Neuronal stem cell (in vitro differentiated cells): ENCODE results near the gene ZNF652.
A peak's percentile ranks its signal among the peaks of the same experiment; 100 is the strongest.

ENCODE experiments used
- DNase-seq: peaks from one replicate; pipeline ENCODE4 v3.0.0-alpha.2; 2013; ENCODE audit warnings: low spot score
- H2AFZ ChIP-seq: one replicate; pipeline ENCODE4 v1.6.1; 2013; ENCODE audit warnings: mild to moderate bottlenecking, low read length, inconsistent platforms
- H2AK5ac ChIP-seq: 2 replicates; pipeline ENCODE4 v1.6.1; 2013; ENCODE audit warnings: low read depth, mild to moderate bottlenecking, inconsistent platforms, low read length, moderate library complexity, mixed read lengths
- H2BK120ac ChIP-seq: 2 replicates; pipeline ENCODE4 v1.6.1; 2013; ENCODE audit warnings: low read depth, mild to moderate bottlenecking, inconsistent platforms, low read length, moderate library complexity, mixed read lengths
- H2BK12ac ChIP-seq: one replicate; pipeline ENCODE4 v1.6.1; 2013; ENCODE audit warnings: low read length, inconsistent platforms
- H2BK15ac ChIP-seq: 2 replicates; pipeline ENCODE4 v1.6.1; 2013; ENCODE audit warnings: mild to moderate bottlenecking, low read length, inconsistent platforms, mixed read lengths
- H2BK5ac ChIP-seq: one replicate; pipeline ENCODE4 v1.6.1; 2013; ENCODE audit warnings: inconsistent platforms, mild to moderate bottlenecking, low read length, moderate library complexity
- H3K14ac ChIP-seq: one replicate; pipeline ENCODE4 v1.6.1; 2013; ENCODE audit warnings: low read length, inconsistent platforms
- H3K18ac ChIP-seq: 2 replicates; pipeline ENCODE4 v1.6.1; 2013; ENCODE audit warnings: low read length, inconsistent platforms
- H3K23ac ChIP-seq: 2 replicates; pipeline ENCODE4 v1.6.1; 2013; ENCODE audit warnings: low read depth, mild to moderate bottlenecking, mixed read lengths, low read length, inconsistent platforms; ENCODE audit not compliant: poor library complexity
- H3K27ac ChIP-seq: replicated peaks from 3 replicates; pipeline ENCODE4 v1.5.1; 2013; ENCODE audit warnings: low read length, inconsistent platforms
- H3K27me3 ChIP-seq, 3 experiments: 2 replicates each; pipeline ENCODE4 v1.6.1; 2013; ENCODE audit warnings: low read length in 3 of 3, mild to moderate bottlenecking in 2 of 3, inconsistent platforms in 1 of 3, low read depth in 1 of 3, mixed read lengths in 1 of 3, moderate library complexity in 1 of 3; ENCODE audit not compliant: control insufficient read depth in 3 of 3, insufficient read depth in 3 of 3
- H3K36me3 ChIP-seq, 2 donors: replicated peaks in 1 of 2; 2 replicates each; pipeline ENCODE4 v1.6.1; 2013; ENCODE audit warnings: low read length in 2 of 2; ENCODE audit not compliant: control insufficient read depth in 2 of 2, insufficient read depth in 2 of 2
- H3K4ac ChIP-seq: 2 replicates; pipeline ENCODE4 v1.6.1; 2013; ENCODE audit warnings: inconsistent platforms, mild to moderate bottlenecking, low read length, moderate library complexity
- H3K4me1 ChIP-seq, 2 donors: 1 replicate in 1 of 2; 2 replicates in 1 of 2; pipeline ENCODE4 v1.6.1; 2013; ENCODE audit warnings: low read length in 2 of 2, low read depth in 1 of 2; ENCODE audit not compliant: control insufficient read depth in 2 of 2, insufficient read depth in 1 of 2
- H3K4me2 ChIP-seq: one replicate; pipeline ENCODE4 v1.6.1; 2013; ENCODE audit warnings: mild to moderate bottlenecking, low read length, inconsistent platforms; ENCODE audit not compliant: insufficient read depth, poor library complexity, severe bottlenecking
- H3K4me3 ChIP-seq, 2 donors: 2 replicates each; pipeline ENCODE4 v1.5.1; 2013; ENCODE audit warnings: low read length in 2 of 2, mild to moderate bottlenecking in 2 of 2, inconsistent platforms in 1 of 2, moderate library complexity in 1 of 2
- H3K79me1 ChIP-seq: one replicate; pipeline ENCODE4 v1.6.1; 2013; ENCODE audit warnings: low read depth, mild to moderate bottlenecking, inconsistent platforms, low read length, moderate library complexity
- H3K9ac ChIP-seq: one replicate; pipeline ENCODE4 v1.6.1; 2013; ENCODE audit warnings: mild to moderate bottlenecking, low read depth, low read length, inconsistent platforms; ENCODE audit not compliant: poor library complexity
- H3K9me3 ChIP-seq, 2 donors: replicated peaks in 1 of 2; 2 replicates each; pipeline versions ENCODE3 to v1.6.1; 2013; ENCODE audit warnings: low read length in 2 of 2, mild to moderate bottlenecking in 2 of 2, inconsistent platforms in 1 of 2, low read depth in 1 of 2, mixed read lengths in 1 of 2, moderate library complexity in 1 of 2; ENCODE audit not compliant: control insufficient read depth in 2 of 2, insufficient read depth in 1 of 2
- H4K8ac ChIP-seq: one replicate; pipeline ENCODE4 v1.6.1; 2013; ENCODE audit warnings: low read depth, mild to moderate bottlenecking, inconsistent platforms, low read length, moderate library complexity
- H4K91ac ChIP-seq: one replicate; pipeline ENCODE4 v1.6.1; 2013; ENCODE audit warnings: low read length, low read depth, mild to moderate bottlenecking, inconsistent platforms; ENCODE audit not compliant: poor library complexity
- WGBS, 2 donors: extraction: QIAGEN DNeasy Blood & Tissue Kit; methylation state at CpG; one replicate each; pipeline ENCODE4 v1.1.7; 2013; ENCODE audit warnings: missing lambda C conversion rate in 2 of 2, mixed read lengths in 1 of 2; ENCODE audit not compliant: insufficient read length in 2 of 2, insufficient replicate concordance in 1 of 2; ENCODE audit errors: extremely low coverage in 2 of 2; 5-methylcytosine and 5-hydroxymethylcytosine counted together

Gene ZNF652

DNA sequence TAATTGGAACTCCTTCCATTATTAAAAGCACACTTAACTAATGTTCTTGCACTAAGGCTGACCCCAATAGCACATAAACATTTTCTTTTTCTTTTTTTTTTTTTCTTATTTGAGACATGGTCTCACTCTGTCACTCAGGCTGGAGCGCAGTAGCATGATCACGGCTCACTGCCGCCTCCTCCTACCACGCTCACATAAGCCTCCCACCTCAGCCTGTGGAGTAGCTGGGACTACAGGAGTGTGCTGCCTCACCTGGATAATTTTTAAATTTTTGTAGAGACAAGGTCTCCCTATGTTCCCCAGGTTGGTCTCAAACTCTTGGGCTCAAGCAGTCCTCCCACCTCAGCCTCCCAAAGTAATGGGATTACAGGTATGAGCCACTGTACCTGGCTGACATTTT is 1.2 kb upstream of the ZNF652 start:
- peak overlapping the region; percentile 97 for H2AFZ ChIP-seq
- H3K9me3 ChIP-seq = no peaks in the 10 kb centered on the region
- H4K8ac ChIP-seq = no peak overlapping the region
- no peak overlapping the region for H3K27ac ChIP-seq
- no peak overlapping the region for H2AK5ac ChIP-seq
- no peak overlapping the region for H3K23ac ChIP-seq
- H3K79me1 ChIP-seq = peaks cover 1% of the 10 kb centered on the region
- peaks cover 9 to 16% of the 10 kb centered on the region in 2 donors for H3K4me1 ChIP-seq
- H2BK120ac ChIP-seq = no peak overlapping the region
- no peaks in the 10 kb centered on the region for H3K27me3 ChIP-seq
- no CpG with 5 or more reads among the region's 4 CpGs for WGBS, 2 donors
- H3K4ac ChIP-seq = no peak overlapping the region
- no peak overlapping the region for H3K18ac ChIP-seq
- no peak overlapping the region for H3K9ac ChIP-seq
- no peak overlapping the region for H2BK15ac ChIP-seq
- no peak overlapping the region for H2BK12ac ChIP-seq
- no peak overlapping the region for H4K91ac ChIP-seq
- no peak overlapping the region for H2BK5ac ChIP-seq
- H3K36me3 ChIP-seq = no peaks in the 10 kb centered on the region
- H3K4me3 ChIP-seq = no peak overlapping the region
- H3K4me2 ChIP-seq = no peak overlapping the region
- H3K14ac ChIP-seq = no peak overlapping the region
- DNase-seq = no peak

DNA sequence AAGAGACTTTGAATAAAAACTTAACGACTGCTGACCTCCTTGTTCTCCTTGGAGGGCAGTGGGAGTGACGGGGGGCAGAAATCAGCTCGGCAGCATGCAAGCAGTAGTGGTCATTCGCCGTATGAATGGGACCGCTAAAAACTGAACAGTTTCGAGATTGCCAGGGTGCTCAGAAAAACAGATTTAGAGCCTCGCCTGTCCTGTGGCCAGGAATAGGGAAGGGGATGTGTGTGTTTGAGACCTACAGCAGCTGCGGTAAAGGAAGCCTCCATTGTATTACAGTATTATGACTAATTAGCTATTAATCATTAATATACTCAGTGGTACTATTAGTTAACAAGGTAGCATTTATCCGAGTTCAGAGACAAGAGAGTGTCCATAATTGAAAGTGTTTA is 670 bp upstream of the ZNF652 start:
- Histone ChIP-seq H3K14ac (no peak overlapping the region), H3K23ac (no peak overlapping the region), H4K8ac (no peak overlapping the region), H3K4me1 (peaks cover 9 to 16% of the 10 kb centered on the region in 2 donors), H3K27ac (peak overlapping the region; percentile 28), H2AK5ac (no peak overlapping the region), H2BK12ac (no peak overlapping the region), H3K9ac (no peak overlapping the region), H3K36me3 (no peaks in the 10 kb centered on the region), H2AFZ (peak overlapping the region; percentile 97), H2BK15ac (no peak overlapping the region), H2BK120ac (no peak overlapping the region), H3K4ac (no peak overlapping the region), H3K9me3 (no peaks in the 10 kb centered on the region), H2BK5ac (no peak overlapping the region), H3K27me3 (no peaks in the 10 kb centered on the region), H3K4me3 (peak overlapping the region; percentile 64 to 72), H4K91ac (no peak overlapping the region), H3K18ac (no peak overlapping the region), H3K4me2 (peak overlapping the region; percentile 76), H3K79me1 (peaks cover 1% of the 10 kb centered on the region)
- WGBS, 2 donors = no CpG with 5 or more reads among the region's 10 CpGs
- no peak for DNase-seq

- WGBS, 2 donors = no CpG with 5 or more reads among the region's 52 CpGs
- no peak for DNase-seq
These were observed 735 bp downstream of the ZNF652 start for GRCh38 chr17:49361129-49361901.

GRCh38 chr17:49360796-49361128 is 1.3 kb downstream of the ZNF652 start:
- no peak overlapping the region for H2BK120ac ChIP-seq
- H3K27ac ChIP-seq = no peak overlapping the region

More at GRCh38 chr17:49361129-49361901, 735 bp downstream of the ZNF652 start:
- Histone ChIP-seq H3K27ac (peak overlapping the region; percentile 91), H3K9ac (peak overlapping the region; percentile 95), H3K27me3 (no peaks in the 10 kb centered on the region), H3K14ac (peak overlapping the region; percentile 99), H2BK15ac (peak overlapping the region; percentile 22), H3K23ac (peak overlapping the region; percentile 14), H2BK12ac (no peak overlapping the region), H4K91ac (peak overlapping the region; percentile 65), H2AFZ (peak overlapping the region; percentile 97), H2BK120ac (peak overlapping the region; percentile 97), H3K79me1 (peaks cover 3% of the 10 kb centered on the region), H3K4me3 (peak overlapping the region; percentile 72 to 99), H3K4me2 (peak overlapping the region; percentile 76), H3K4ac (peak overlapping the region; percentile 80), H3K18ac (peak overlapping the region; percentile 99), H2AK5ac (peak overlapping the region; percentile 82), H3K36me3 (no peaks in the 10 kb centered on the region), H3K4me1 (peaks cover 9 to 16% of the 10 kb centered on the region in 2 donors), H2BK5ac (peak overlapping the region; percentile 91), H3K9me3 (no peaks in the 10 kb centered on the region), H4K8ac (no peak overlapping the region)

More at GRCh38 chr17:49360796-49361128, 1.3 kb downstream of the ZNF652 start:
- no peak overlapping the region for H3K23ac ChIP-seq
- H3K4me3 ChIP-seq = peak overlapping the region; percentile 72 to 99
- no peak overlapping the region for H3K14ac ChIP-seq
- no peak for DNase-seq
- H4K8ac ChIP-seq = no peak overlapping the region
- WGBS, 2 donors = no CpG with 5 or more reads among the region's 8 CpGs
- H3K4me2 ChIP-seq = peak overlapping the region; percentile 76
- H3K9me3 ChIP-seq = no peaks in the 10 kb centered on the region
- peak overlapping the region; percentile 97 for H2AFZ ChIP-seq
- H3K27me3 ChIP-seq = no peaks in the 10 kb centered on the region
- H4K91ac ChIP-seq = no peak overlapping the region
- H3K4ac ChIP-seq = no peak overlapping the region
- no peak overlapping the region for H2AK5ac ChIP-seq
- no peak overlapping the region for H2BK15ac ChIP-seq
- H3K9ac ChIP-seq = peak overlapping the region; percentile 95
- H3K18ac ChIP-seq = no peak overlapping the region
- no peak overlapping the region for H2BK12ac ChIP-seq
- H3K79me1 ChIP-seq = peaks cover 3% of the 10 kb centered on the region
- peaks cover 9 to 16% of the 10 kb centered on the region in 2 donors for H3K4me1 ChIP-seq
- no peak overlapping the region for H2BK5ac ChIP-seq
- H3K36me3 ChIP-seq = no peaks in the 10 kb centered on the region
